ENCODE results near the gene SLC11A1. TPM values are rescaled to one million over a fixed set of nuclear protein-coding genes. Genes with fewer than 3 reads are reported as not detected.

Gene SLC11A1
- total RNA-seq, 2 donors from 2014 or later: 0.11 TPM; not detected in 1

DNA sequence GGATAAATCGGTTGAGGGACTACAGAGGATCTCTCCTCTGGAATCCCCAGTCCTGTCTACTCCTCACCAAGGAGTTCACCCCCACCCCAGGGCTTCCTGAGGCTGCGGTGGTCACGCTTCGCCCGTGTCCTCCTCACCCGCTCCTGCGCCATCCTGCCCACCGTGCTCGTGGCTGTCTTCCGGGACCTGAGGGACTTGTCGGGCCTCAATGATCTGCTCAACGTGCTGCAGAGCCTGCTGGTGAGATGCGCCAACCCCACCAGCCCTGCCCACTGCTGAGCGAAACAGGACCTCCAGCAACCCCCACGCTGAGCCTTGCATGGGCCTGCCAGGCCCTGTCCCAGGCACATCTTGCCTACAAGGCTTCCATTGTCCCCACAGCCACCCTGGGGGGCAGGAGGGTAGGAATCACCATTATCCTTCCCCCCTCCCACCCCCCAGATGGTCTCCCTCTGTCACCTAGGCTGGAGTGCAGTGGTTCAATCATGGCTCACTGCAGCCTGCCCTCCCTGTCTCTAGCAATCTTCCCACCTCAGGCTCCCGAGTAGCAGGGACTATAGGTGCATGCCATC, 10.9 kb downstream of the SLC11A1 start:
- no peak for DNase-seq (ENCODE audit: low spot score)
- H3K27me3 Mint-ChIP-seq: no peaks in the 10 kb centered on the region
- H3K9me3 Mint-ChIP-seq: no peaks in the 10 kb centered on the region
- ATAC-seq: no peak
- peaks cover 45 to 54% of the 10 kb centered on the region in 2 donors for H3K4me1 Mint-ChIP-seq (ENCODE audit: low read depth in 2 of 2)
- H3K4me3 Mint-ChIP-seq: no peak overlapping the region
- H3K27ac Mint-ChIP-seq: no peak overlapping the region
- H3K36me3 Mint-ChIP-seq: no peaks in the 10 kb centered on the region

DNA sequence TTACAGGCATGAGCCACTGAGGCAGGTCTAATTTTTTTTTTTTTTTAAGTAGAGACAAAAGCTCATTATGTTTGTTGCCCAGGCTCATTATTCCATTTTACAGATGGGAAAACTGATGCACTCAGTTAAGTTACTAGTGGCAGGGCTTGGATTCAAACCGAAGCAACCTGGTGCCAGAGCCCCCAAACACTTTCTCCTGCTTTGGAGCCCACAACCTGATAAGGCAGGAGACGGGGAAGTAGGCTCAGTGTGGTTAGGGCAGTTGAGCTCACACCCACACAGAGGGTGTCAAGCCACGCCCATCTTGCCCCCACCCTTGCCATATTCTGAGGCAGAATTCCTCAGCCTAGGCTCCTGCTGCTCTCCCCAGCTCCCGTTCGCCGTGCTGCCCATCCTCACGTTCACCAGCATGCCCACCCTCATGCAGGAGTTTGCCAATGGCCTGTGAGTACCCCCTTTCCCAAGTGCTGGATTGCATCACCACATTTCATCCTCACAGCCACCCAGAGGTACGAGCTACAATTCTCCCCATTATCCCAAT, 11.7 kb downstream of the SLC11A1 start:
- H3K27ac Mint-ChIP-seq: peak overlapping the region in 1 of 2 donors; percentile 26
- H3K9me3 Mint-ChIP-seq: no peaks in the 10 kb centered on the region
- peaks cover 47 to 57% of the 10 kb centered on the region in 2 donors for H3K4me1 Mint-ChIP-seq (ENCODE audit: low read depth in 2 of 2)
- no peak for DNase-seq (ENCODE audit: low spot score)
- no peak overlapping the region for H3K4me3 Mint-ChIP-seq
- H3K27me3 Mint-ChIP-seq: no peaks in the 10 kb centered on the region
- no peak for ATAC-seq
- no peaks in the 10 kb centered on the region for H3K36me3 Mint-ChIP-seq

DNA sequence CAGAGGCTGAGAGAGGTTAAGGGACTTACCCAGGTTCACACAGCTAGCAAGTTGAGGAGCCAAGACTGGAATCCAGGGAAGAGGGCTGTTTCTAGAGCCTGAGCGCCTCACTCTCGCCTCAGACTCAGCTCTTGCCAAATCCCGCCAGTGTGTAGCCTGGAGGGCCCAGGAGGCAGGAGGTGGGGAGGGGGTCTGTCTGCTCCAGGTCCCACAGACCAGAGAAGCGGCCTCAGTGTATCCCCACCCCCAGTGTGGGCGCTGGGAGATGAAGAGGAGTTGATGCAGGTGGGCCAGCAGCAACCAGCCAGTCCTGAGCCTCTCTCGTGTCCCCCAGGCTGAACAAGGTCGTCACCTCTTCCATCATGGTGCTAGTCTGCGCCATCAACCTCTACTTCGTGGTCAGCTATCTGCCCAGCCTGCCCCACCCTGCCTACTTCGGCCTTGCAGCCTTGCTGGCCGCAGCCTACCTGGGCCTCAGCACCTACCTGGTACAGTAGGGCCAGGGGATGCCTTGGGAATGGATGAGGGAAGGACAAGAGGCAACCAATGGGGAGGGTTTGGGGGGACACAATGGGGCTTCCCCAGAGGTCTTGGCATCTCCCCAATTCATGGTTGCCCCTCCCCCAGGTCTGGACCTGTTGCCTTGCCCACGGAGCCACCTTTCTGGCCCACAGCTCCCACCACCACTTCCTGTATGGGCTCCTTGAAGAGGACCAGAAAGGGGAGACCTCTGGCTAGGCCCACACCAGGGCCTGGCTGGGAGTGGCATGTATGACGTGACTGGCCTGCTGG, 12.4 kb downstream of the SLC11A1 start:
- peak overlapping the region; percentile 30 for H3K4me3 Mint-ChIP-seq
- DNase-seq (ENCODE audit: low spot score) (no peak), ATAC-seq (no peak)
- H3K4me1 Mint-ChIP-seq (ENCODE audit: low read depth in 2 of 2): peaks cover 45 to 57% of the 10 kb centered on the region in 2 donors
- H3K27me3 Mint-ChIP-seq: no peaks in the 10 kb centered on the region
- H3K9me3 Mint-ChIP-seq: no peaks in the 10 kb centered on the region
- H3K36me3 Mint-ChIP-seq: no peaks in the 10 kb centered on the region
- H3K27ac Mint-ChIP-seq: peak overlapping the region in 1 of 2 donors; percentile 26

DNA sequence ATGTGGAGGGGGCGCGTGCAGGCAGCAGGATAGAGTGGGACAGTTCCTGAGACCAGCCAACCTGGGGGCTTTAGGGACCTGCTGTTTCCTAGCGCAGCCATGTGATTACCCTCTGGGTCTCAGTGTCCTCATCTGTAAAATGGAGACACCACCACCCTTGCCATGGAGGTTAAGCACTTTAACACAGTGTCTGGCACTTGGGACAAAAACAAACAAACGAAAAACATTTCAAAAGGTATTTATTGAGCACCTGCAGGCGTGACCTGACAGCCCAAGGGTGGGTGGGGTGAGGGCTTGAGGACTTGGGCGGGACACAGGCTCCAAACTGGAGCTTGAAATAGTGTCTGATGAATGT, 13.0 kb downstream of the SLC11A1 start:
- no peaks in the 10 kb centered on the region for H3K36me3 Mint-ChIP-seq
- H3K27me3 Mint-ChIP-seq: no peaks in the 10 kb centered on the region
- H3K27ac Mint-ChIP-seq: peak overlapping the region in 1 of 2 donors; percentile 26
- H3K4me3 Mint-ChIP-seq: peak overlapping the region; percentile 30
- H3K4me1 Mint-ChIP-seq (ENCODE audit: low read depth in 2 of 2): peaks cover 39 to 51% of the 10 kb centered on the region in 2 donors
- ATAC-seq: no peak
- DNase-seq (ENCODE audit: low spot score): no peak
- no peaks in the 10 kb centered on the region for H3K9me3 Mint-ChIP-seq

DNA sequence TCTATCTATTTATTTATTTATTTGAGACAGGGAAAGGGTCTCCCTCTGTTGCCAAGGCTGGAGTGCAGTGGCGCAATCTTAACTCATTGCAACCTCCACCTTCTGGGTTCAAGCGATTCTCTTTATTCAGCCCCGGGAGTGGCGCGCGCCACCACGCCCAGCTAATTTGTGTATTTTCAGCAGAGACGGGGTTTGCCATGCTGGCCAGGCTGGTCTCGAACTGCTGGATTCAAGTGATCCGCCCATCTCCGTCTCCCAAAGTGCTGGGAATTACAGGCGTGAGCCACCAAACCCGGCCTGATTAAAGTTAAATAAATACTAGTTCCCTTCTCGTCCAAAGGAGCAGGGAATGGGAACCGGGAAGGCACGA, 13.4 kb downstream of the SLC11A1 start:
- no peaks in the 10 kb centered on the region for H3K27me3 Mint-ChIP-seq
- no peaks in the 10 kb centered on the region for H3K9me3 Mint-ChIP-seq
- peaks cover 39 to 49% of the 10 kb centered on the region in 2 donors for H3K4me1 Mint-ChIP-seq (ENCODE audit: low read depth in 2 of 2)
- ATAC-seq (no peak), DNase-seq (ENCODE audit: low spot score) (no peak)
- H3K27ac Mint-ChIP-seq: peak overlapping the region; percentile 89 to 95
- no peaks in the 10 kb centered on the region for H3K36me3 Mint-ChIP-seq
- peak overlapping the region; percentile 85 for H3K4me3 Mint-ChIP-seq

DNA sequence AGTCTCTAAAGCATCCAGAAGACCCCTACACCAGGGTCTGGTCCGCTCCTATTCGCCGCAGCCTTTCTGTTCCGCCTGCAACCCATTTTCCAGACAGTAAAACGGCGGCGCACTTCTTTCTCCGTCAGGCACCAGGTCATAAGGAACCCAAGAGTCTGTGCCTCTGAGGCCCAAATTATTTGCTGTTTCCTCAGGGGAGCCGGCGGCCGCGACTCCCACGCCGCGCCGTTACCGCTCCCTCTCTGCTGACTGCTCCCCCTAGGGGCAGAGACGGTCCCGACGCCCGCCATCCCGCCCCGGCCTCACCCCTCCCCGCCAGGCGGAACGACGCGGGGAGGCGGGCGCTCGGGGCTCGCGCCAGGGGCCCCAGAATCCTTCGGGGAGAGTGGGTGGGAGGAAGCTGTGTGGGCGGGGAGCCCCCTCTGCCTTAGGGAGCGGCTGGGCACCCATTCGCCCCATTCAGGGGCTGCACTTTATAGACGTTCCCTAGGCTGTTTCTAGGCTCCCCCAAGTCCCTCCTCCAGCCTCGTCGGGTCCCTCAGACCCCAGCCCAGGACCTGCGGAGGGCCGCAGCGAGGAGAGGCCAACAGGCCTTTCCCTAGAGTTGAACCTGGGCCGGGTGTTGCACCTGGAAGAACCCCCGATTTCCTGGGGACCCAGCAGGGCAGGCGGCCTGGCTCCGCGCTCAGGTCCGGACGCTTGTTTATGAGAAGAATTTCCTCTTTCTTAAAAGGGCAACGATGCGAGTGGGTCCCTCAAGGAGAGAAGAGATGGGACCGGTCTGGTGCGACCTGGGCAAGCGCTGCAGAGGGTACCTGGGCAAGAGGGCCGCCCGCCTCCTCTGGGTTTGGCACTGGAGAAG, 14.0 kb downstream of the SLC11A1 start:
- no peaks in the 10 kb centered on the region for H3K27me3 Mint-ChIP-seq
- H3K4me1 Mint-ChIP-seq (ENCODE audit: low read depth in 2 of 2): peaks cover 39 to 49% of the 10 kb centered on the region in 2 donors

DNA sequence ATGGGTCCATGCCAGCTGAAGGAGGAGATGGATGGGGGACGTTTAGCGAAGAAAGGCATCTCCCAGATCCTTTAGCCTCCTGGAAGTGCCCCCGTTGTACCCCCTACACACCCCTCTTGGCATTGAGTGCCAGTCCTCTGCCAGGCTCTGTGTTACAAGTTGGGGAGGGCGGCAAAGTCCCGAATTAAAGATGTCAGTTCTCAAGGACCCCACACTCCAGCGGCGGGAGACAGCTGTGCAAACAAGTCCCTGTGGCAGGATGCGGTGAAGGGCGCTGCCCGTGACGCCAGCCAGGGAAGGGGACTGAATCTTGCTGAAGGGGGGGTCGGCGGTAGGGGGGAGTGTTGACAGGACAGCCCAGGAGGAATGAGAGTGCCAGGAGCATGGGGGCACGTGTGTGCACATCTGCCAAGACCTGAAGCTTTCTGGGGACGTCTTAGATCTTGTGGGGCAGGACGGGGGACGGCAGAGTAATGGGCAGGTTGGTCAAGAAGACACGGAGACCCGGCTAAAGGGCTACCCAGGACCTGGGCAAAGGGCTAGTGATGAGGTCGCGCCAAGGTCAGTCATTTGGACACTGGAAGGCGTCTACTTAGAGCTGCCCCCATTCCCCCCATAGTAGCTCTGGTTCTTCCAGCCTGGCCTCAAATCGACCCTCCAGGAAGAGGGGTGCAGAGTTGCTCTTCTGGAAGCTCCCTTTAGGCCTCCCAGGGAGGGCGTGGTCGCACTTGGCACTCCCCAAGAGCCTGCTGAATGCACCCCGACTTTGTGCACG, 14.8 kb downstream of the SLC11A1 start:
- ATAC-seq: peak in 1 of 2 donors; percentile 1
- DNase-seq (ENCODE audit: low spot score): peak; percentile 78
- Mint-ChIP-seq H3K9me3 (no peaks in the 10 kb centered on the region), H3K4me1 (ENCODE audit: low read depth in 2 of 2) (peaks cover 38 to 49% of the 10 kb centered on the region in 2 donors), H3K4me3 (peak overlapping the region; percentile 85), H3K27me3 (no peaks in the 10 kb centered on the region), H3K27ac (peak overlapping the region; percentile 89 to 95), H3K36me3 (no peaks in the 10 kb centered on the region)

More for the DNA sequence above, 14.0 kb downstream of the SLC11A1 start:
- Mint-ChIP-seq H3K27ac (peak overlapping the region; percentile 89 to 95), H3K4me3 (peak overlapping the region; percentile 85), H3K9me3 (no peaks in the 10 kb centered on the region), H3K36me3 (no peaks in the 10 kb centered on the region)
- ATAC-seq (peak; percentile 75 to 81), DNase-seq (ENCODE audit: low spot score) (peak; percentile 95)

DNA sequence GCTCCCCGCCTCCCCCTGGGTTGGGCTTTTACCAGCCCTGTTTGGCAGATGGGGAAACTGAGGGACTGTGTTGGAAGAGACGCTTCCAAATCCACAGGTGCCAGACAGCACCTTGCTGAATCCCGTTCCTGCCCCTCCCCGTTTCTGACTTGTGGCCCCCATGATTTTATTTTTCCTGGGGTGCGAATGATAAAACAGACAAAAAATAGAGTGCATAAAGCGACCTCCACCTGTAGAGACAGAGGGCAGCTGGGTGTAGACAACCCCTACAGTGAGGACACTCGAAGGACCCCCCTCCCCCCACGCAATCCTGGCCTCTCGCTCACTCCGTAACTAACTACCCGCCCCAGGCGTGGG, 15.4 kb downstream of the SLC11A1 start:
- H3K27me3 Mint-ChIP-seq: no peaks in the 10 kb centered on the region
- peaks cover 40 to 49% of the 10 kb centered on the region in 2 donors for H3K4me1 Mint-ChIP-seq (ENCODE audit: low read depth in 2 of 2)
- no peak for DNase-seq (ENCODE audit: low spot score)
- peak overlapping the region; percentile 85 for H3K4me3 Mint-ChIP-seq
- no peaks in the 10 kb centered on the region for H3K9me3 Mint-ChIP-seq
- no peak for ATAC-seq
- no peaks in the 10 kb centered on the region for H3K36me3 Mint-ChIP-seq
- peak overlapping the region; percentile 89 to 95 for H3K27ac Mint-ChIP-seq

DNA sequence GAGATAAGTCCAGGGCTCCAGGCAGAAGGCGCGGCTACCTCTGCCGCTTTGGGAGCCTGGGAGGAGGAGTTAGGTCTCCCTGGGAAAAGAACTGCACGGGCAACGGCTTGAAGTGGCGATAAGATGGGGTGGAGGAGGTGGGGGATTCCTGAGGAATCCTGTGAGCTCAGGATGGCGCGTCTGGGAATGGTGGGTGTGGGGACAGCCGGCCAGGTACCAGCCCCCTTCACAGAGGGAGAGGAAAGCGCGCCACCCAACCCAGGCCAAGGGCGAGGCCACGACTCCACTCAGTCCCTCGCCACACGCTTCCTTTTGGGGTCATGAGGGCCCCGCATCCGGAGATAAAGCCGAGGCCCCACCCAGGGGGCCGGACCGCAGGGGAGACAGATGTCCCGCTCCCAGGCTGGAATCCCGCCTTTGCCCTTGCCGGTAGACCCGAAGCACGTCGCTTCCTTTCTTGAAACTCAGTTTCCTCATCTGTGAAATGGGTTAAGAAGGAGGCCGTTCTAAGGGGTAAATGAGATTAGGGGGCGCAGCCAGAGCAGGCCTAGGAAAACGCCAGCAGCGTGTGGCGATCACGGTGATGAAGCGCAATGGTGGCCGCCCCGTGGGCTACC, 15.9 kb downstream of the SLC11A1 start:
- H3K9me3 Mint-ChIP-seq: no peaks in the 10 kb centered on the region
- peaks cover 41 to 49% of the 10 kb centered on the region in 2 donors for H3K4me1 Mint-ChIP-seq (ENCODE audit: low read depth in 2 of 2)
- H3K27me3 Mint-ChIP-seq: no peaks in the 10 kb centered on the region
- H3K4me3 Mint-ChIP-seq: peak overlapping the region; percentile 85
- no peaks in the 10 kb centered on the region for H3K36me3 Mint-ChIP-seq
- peak overlapping the region; percentile 89 to 95 for H3K27ac Mint-ChIP-seq
- ATAC-seq (peak; percentile 41), DNase-seq (ENCODE audit: low spot score) (peak; percentile 81)

DNA sequence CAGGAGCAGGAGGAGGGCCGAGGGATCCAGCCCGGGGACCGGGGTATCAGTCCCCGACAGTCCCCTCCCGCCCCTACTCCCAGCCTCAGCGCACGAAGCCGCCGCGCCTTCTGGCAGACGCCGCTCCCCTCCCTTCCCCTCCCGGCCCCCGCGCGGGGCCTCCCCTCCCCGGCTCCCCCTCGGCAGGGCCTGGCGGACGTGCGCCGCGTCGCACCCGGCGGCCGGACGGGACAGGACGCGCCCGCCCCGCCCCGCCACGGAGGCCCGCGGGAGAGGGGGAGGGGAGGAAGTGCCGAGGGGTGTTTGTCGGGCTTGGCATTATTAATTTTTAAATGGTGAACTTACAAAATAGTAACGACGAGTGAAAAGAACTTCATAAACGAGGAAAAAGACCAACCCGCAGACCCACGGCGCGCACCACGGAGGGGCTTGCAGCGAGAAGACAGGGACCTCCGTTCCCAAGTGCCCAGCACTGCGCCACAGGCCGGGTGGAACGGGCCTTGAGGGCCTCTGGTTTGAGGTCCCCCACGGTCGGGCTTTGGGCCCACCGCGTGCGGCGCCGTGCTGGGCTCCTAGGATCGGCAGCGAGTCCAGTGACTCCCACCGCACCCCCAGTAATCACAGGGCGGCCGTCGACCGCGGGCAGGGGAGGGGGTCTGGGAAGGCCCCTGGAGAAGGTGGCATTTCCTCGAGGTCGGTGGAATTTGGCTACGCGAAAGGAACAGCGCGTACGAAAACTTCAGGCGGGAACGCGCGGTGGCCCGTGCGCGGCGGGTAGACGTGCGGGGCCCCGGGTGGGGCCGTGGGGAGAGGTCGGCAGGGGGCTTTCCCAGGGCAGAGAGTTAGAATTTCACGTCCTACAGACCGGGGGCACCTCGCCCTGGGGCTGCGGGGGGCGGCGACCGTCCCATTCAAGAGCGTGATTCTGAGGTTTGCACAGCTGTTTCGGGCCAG, 16.6 kb downstream of the SLC11A1 start:
- Mint-ChIP-seq H3K27me3 (no peaks in the 10 kb centered on the region), H3K9me3 (no peaks in the 10 kb centered on the region), H3K36me3 (no peaks in the 10 kb centered on the region), H3K4me1 (ENCODE audit: low read depth in 2 of 2) (peaks cover 45 to 49% of the 10 kb centered on the region in 2 donors), H3K27ac (peak overlapping the region; percentile 89 to 95), H3K4me3 (peak overlapping the region; percentile 85)
- peak; percentile 88 for DNase-seq (ENCODE audit: low spot score)
- peak; percentile 52 to 61 for ATAC-seq

DNA sequence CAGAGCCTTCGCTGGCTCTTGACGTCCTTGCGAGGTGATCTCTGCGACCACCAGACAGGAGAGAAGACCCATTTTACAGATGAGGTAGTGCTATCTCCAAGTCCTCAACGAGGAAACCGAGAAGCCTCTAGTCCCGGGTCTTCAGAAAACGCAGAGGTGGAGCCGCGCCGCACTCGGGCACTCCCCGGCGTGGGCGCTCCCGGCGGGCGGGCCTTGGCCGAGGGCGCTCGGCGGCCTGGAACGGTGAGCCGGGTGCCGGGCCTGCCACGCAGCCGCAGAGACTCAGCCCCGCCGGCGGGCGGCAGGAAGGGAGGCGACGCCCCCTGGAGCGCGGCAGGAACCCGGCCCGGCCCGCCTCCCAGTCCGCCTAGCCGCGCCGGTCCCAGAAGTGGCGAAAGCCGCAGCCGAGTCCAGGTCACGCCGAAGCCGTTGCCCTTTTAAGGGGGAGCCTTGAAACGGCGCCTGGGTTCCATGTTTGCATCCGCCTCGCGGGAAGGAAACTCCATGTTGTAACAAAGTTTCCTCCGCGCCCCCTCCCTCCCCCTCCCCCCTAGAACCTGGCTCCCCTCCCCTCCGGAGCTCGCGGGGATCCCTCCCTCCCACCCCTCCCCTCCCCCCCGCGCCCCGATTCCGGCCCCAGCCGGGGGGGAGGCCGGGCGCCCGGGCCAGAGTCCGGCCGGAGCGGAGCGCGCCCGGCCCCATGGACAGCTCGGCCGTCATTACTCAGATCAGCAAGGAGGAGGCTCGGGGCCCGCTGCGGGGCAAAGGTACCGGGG, 17.5 kb downstream of the SLC11A1 start, which contains the start of gene CTDSP1:
CTDSP1 (plus strand) TSS at position 478 of the 776 bp plus-strand sequence; CDS start at position 701, 223 bp downstream.
- DNase-seq (ENCODE audit: low spot score): peak; percentile 96
- H3K36me3 Mint-ChIP-seq: no peaks in the 10 kb centered on the region
- H3K9me3 Mint-ChIP-seq: no peaks in the 10 kb centered on the region
- peak within 1 kb of the TSS; percentile 96 for H3K4me3 Mint-ChIP-seq
- ATAC-seq: peak; percentile 76 to 82
- no peaks in the 10 kb centered on the region for H3K27me3 Mint-ChIP-seq
- H3K4me1 Mint-ChIP-seq (ENCODE audit: low read depth in 2 of 2): peaks cover 44 to 47% of the 10 kb centered on the region in 2 donors
- H3K27ac Mint-ChIP-seq: peak within 1 kb of the TSS; percentile 89 to 95

Measured in natural killer cell treated with Interleukin-12 subunit alpha and Interleukin-12 subunit beta and Interleukin-15 and Interleukin-18, amount 100 ng/mL, for 72 hours (primary cell).